ENCODE measurements around the gene CAMK2A. TPM values are rescaled to one million over a fixed set of nuclear protein-coding genes. Genes with fewer than 3 reads are reported as not detected.

Gene CAMK2A
- total RNA-seq, 3 donors from 2014 or later (not counting 1 experiment from before 2014, with no cell fraction given): 0.38 TPM; not detected in 2

DNA sequence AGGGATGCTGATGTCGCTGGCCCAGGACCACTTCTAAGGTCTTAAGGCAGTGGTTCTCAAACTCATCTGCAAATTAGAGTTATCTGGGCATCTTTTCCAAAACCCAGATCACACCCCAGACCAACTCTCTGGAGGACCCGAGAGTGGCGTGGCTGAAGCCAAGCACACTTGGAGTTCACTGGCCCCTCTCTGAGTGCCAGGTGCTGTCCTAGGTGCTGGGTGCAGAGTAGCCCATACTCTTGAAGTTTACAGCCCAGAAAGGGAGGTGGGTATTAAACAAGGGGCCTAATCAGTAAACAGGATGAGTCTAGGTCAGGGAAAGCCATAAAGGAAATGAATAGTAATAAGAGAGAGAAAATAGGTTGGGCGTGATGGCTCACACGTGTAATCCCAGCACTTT is 17.6 kb downstream of the CAMK2A start:
- Mint-ChIP-seq H3K27ac (no peak overlapping the region), H3K27me3 (ENCODE audit: low read depth in 2 of 2) (peaks cover 0 to 10% of the 10 kb centered on the region in 2 donors), H3K4me3 (no peak overlapping the region), H3K9me3 (no peaks in the 10 kb centered on the region), H3K36me3 (no peaks in the 10 kb centered on the region), H3K4me1 (no peaks in the 10 kb centered on the region)
- intact Hi-C loops (cut with micrococcal nuclease): loop anchor here (1.0 kb wide), 1 partner anchor 164 kb away; no protein-coding TSS in a partner anchor
- no peaks in the 10 kb centered on the region for H3K9me3 ChIP-seq (ENCODE audit: control insufficient read depth, insufficient read depth, low read length)
- WGBS (ENCODE audit: insufficient coverage): 82% methylated on average over 5 of the region's 5 CpGs
- H3K27me3 ChIP-seq (ENCODE audit: control insufficient read depth, insufficient read depth, low read length): no peaks in the 10 kb centered on the region
- no peaks in the 10 kb centered on the region for H3K4me1 ChIP-seq (ENCODE audit: control insufficient read depth, insufficient read depth, low read length)
- H3K4me3 ChIP-seq (ENCODE audit: low read length): no peak overlapping the region
- H3K36me3 ChIP-seq (ENCODE audit: control insufficient read depth, insufficient read depth, low read length): no peaks in the 10 kb centered on the region
- DNase-seq: no peak
- TF ChIP-seq, protein P1, sequence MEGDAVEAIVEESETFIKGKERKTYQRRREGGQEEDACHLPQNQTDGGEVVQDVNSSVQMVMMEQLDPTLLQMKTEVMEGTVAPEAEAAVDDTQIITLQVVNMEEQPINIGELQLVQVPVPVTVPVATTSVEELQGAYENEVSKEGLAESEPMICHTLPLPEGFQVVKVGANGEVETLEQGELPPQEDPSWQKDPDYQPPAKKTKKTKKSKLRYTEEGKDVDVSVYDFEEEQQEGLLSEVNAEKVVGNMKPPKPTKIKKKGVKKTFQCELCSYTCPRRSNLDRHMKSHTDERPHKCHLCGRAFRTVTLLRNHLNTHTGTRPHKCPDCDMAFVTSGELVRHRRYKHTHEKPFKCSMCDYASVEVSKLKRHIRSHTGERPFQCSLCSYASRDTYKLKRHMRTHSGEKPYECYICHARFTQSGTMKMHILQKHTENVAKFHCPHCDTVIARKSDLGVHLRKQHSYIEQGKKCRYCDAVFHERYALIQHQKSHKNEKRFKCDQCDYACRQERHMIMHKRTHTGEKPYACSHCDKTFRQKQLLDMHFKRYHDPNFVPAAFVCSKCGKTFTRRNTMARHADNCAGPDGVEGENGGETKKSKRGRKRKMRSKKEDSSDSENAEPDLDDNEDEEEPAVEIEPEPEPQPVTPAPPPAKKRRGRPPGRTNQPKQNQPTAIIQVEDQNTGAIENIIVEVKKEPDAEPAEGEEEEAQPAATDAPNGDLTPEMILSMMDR (IDR thresholded peaks at IDR 0.05): no peak
- H3K27ac ChIP-seq (ENCODE audit: low read length): no peak overlapping the region
- no peak for ATAC-seq

DNA sequence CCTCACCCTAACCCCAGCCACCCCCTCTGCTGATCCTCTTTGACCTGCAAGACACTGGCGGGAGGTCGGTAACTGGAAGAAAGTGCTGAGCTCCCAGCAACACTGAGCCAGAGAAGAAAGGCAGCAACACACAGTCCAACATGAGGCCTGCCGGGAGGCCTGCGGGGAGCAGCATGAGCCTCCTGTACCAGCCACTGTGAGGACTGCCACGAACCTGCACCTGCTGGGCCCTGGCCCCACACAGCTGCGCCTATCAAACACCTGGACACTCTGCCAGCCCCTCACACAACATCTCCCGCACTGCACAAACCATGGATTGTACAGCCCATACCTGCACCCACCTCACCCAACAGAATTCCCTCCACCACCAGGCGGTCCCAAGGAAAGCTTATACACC is 18.3 kb downstream of the CAMK2A start:
- H3K27me3 ChIP-seq (ENCODE audit: control insufficient read depth, insufficient read depth, low read length): no peaks in the 10 kb centered on the region
- Mint-ChIP-seq H3K4me1 (no peaks in the 10 kb centered on the region), H3K27me3 (ENCODE audit: low read depth in 2 of 2) (peaks cover 0 to 9% of the 10 kb centered on the region in 2 donors), H3K27ac (no peak overlapping the region), H3K9me3 (no peaks in the 10 kb centered on the region), H3K36me3 (no peaks in the 10 kb centered on the region), H3K4me3 (no peak overlapping the region)
- H3K36me3 ChIP-seq (ENCODE audit: control insufficient read depth, insufficient read depth, low read length): no peaks in the 10 kb centered on the region
- 90% methylated on average over 8 of the region's 8 CpGs for WGBS (ENCODE audit: insufficient coverage)
- no peak overlapping the region for H3K27ac ChIP-seq (ENCODE audit: low read length)
- ATAC-seq (no peak), DNase-seq (no peak)
- no peak overlapping the region for H3K4me3 ChIP-seq (ENCODE audit: low read length)
- intact Hi-C loops (cut with micrococcal nuclease): no loop called here
- no peaks in the 10 kb centered on the region for H3K9me3 ChIP-seq (ENCODE audit: control insufficient read depth, insufficient read depth, low read length)
- TF ChIP-seq, protein P1 (IDR thresholded peaks at IDR 0.05): no peak
- H3K4me1 ChIP-seq (ENCODE audit: control insufficient read depth, insufficient read depth, low read length): no peaks in the 10 kb centered on the region

DNA sequence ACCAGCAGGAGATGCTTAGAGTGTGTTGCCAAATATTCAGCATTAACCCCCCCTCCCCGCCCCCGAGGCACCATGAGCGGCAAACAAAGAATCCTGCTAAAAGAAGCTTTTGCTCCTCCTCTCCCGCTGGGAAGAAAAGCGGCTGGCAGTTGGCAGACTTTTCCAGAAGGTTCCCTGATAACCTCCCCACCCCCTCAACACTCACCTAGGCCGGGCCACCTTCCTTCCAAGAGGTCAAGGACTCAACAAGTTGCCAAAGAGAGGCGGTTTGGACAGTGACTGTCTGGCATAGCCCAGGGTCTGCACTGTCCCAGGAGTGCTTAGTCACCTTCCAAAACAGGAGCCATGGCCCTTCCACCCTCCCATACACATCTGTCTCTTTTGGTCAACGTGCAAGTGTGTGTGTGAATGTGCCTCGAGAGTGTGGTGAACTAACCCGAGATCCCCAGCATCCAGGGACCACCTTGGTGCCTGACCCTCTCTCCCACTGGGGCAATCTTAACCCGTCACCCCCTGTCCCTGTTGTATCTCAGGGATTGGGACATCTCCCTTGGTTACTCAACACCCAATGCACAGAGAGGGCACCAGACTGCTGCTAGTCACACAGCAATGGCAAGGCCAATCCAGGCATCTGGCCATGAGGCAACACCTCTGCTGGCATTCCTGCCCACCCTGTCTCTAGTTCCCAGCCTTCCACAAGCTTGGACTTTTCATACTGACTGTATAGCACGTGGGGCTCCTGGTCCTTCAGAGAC is 18.9 kb downstream of the CAMK2A start:
- no peak for DNase-seq
- H3K4me3 Mint-ChIP-seq: no peak overlapping the region
- H3K36me3 Mint-ChIP-seq: no peaks in the 10 kb centered on the region
- Histone ChIP-seq H3K9me3 (ENCODE audit: control insufficient read depth, insufficient read depth, low read length) (no peaks in the 10 kb centered on the region), H3K27me3 (ENCODE audit: control insufficient read depth, insufficient read depth, low read length) (no peaks in the 10 kb centered on the region), H3K4me3 (ENCODE audit: low read length) (no peak overlapping the region), H3K36me3 (ENCODE audit: control insufficient read depth, insufficient read depth, low read length) (no peaks in the 10 kb centered on the region), H3K4me1 (ENCODE audit: control insufficient read depth, insufficient read depth, low read length) (no peaks in the 10 kb centered on the region), H3K27ac (ENCODE audit: low read length) (no peak overlapping the region)
- no peaks in the 10 kb centered on the region for H3K9me3 Mint-ChIP-seq
- 81% methylated on average over 12 of the region's 12 CpGs for WGBS (ENCODE audit: insufficient coverage)
- ATAC-seq: no peak
- no peak overlapping the region for H3K27ac Mint-ChIP-seq
- H3K27me3 Mint-ChIP-seq (ENCODE audit: low read depth in 2 of 2): peaks cover 0 to 6% of the 10 kb centered on the region in 2 donors
- TF ChIP-seq, protein P1 (IDR thresholded peaks at IDR 0.05): no peak
- H3K4me1 Mint-ChIP-seq: no peaks in the 10 kb centered on the region
- intact Hi-C loops (cut with micrococcal nuclease): no loop called here

GRCh38 chr5:150266871-150267291 is 22.7 kb downstream of the CAMK2A start:
- ATAC-seq (no peak), DNase-seq (no peak)
- H3K4me1 ChIP-seq (ENCODE audit: control insufficient read depth, insufficient read depth, low read length): no peaks in the 10 kb centered on the region
- H3K9me3 ChIP-seq (ENCODE audit: control insufficient read depth, insufficient read depth, low read length): no peaks in the 10 kb centered on the region
- H3K27ac Mint-ChIP-seq: no peak overlapping the region
- TF ChIP-seq, protein P1 (IDR thresholded peaks at IDR 0.05): no peak
- no peaks in the 10 kb centered on the region for H3K36me3 ChIP-seq (ENCODE audit: control insufficient read depth, insufficient read depth, low read length)
- H3K36me3 Mint-ChIP-seq: no peaks in the 10 kb centered on the region
- peaks cover 0 to 2% of the 10 kb centered on the region in 2 donors for H3K27me3 Mint-ChIP-seq (ENCODE audit: low read depth in 2 of 2)
- no peaks in the 10 kb centered on the region for H3K9me3 Mint-ChIP-seq
- no peaks in the 10 kb centered on the region for H3K4me1 Mint-ChIP-seq
- no peak overlapping the region for H3K27ac ChIP-seq (ENCODE audit: low read length)
- no peaks in the 10 kb centered on the region for H3K27me3 ChIP-seq (ENCODE audit: control insufficient read depth, insufficient read depth, low read length)
- no peak overlapping the region for H3K4me3 Mint-ChIP-seq
- no peak overlapping the region for H3K4me3 ChIP-seq (ENCODE audit: low read length)
- WGBS (ENCODE audit: insufficient coverage): 82% methylated on average over 4 of the region's 4 CpGs
- intact Hi-C loops (cut with micrococcal nuclease): no loop called here
